Prostate gland (tissue), 2 donors: Measurements from ENCODE around the gene PRR5. TPM values are rescaled to one million over a fixed set of nuclear protein-coding genes. Genes with fewer than 3 reads are reported as not detected.

ENCODE experiments used
- DNase-seq: peaks from one replicate; pipeline ENCODE4 v3.0.0-alpha.2; 2019; ENCODE audit warnings: low spot score
- H3K27ac ChIP-seq, 2 donors: fragments of 200-600 bp; sonication (generic); 2 replicates each; pipeline ENCODE4 v1.5.1; 2017 to 2019
- H3K27me3 ChIP-seq: fragments of 200-600 bp; sonication (generic); replicated peaks from 2 replicates; pipeline ENCODE4 v1.5.1; 2019; ENCODE audit not compliant: insufficient read depth
- H3K36me3 ChIP-seq, 2 donors: fragments of 200-600 bp; sonication (generic); 1 replicate in 1 of 2; 2 replicates in 1 of 2; pipeline versions ENCODE4 v1.5.1 to v1.8.1; 2017 to 2019
- H3K4me1 ChIP-seq: fragments of 200-600 bp; sonication (generic); replicated peaks from 2 replicates; pipeline ENCODE4 v1.5.1; 2019
- H3K4me3 ChIP-seq, 2 donors: fragments of 200-600 bp; sonication (generic); 2 replicates each; pipeline ENCODE4 v1.5.1; 2017 to 2019
- H3K9me3 ChIP-seq: fragments of 200-600 bp; sonication (generic); 2 replicates; pipeline ENCODE4 v1.5.1; 2017
- CTCF ChIP-seq, 4 experiments: fragments of 200-600 bp in 2 of 4; fragments of 450-650 bp in 2 of 4; sonication (generic) in 2 of 4; IDR thresholded peaks; 1 replicate in 3 of 4; 2 replicates in 1 of 4; pipeline ENCODE4 v1.5.1; 2016 to 2019; ENCODE audit warnings: antibody characterized with exemption in 4 of 4, mild to moderate bottlenecking in 2 of 4, moderate library complexity in 2 of 4
- POLR2A ChIP-seq: fragments of 450-650 bp; IDR thresholded peaks from one replicate; pipeline ENCODE4 v1.6.1; 2016; ENCODE audit warnings: antibody characterized with exemption, mild to moderate bottlenecking
- POLR2AphosphoS5 ChIP-seq: sonication (generic); formaldehyde crosslinking; IDR thresholded peaks from one replicate; pipeline ENCODE4 v1.6.1; 2017; ENCODE audit warnings: antibody characterized with exemption
- WGBS: methylation state at CpG from one replicate; pipeline ENCODE4 v1.1.5; 2018; 5-methylcytosine and 5-hydroxymethylcytosine counted together
- intact Hi-C: fragments of 100-400 bp; cut with DNase I; formaldehyde crosslinking; loops from one replicate; pipeline ENCODE4 v1.14.2; 2022
- total RNA-seq, 2 donors: library from RNA; depleted of rRNA; stranded (reverse); fragments of >200 nt; gene quantifications; one replicate each; pipeline ENCODE4 v1.1.0, GENCODE V29; 2016

PRR5 gene
- total RNA-seq, 2 donors from 2014 or later: 47.8 to 56.5 TPM

GRCh38 chr22:44703255-44703870, 1.4 kb downstream of the PRR5 start:
- peak overlapping the region; percentile 55 to 63 for H3K4me3 ChIP-seq
- DNase-seq: no peak
- no peak overlapping the region for H3K27ac ChIP-seq
- H3K9me3 ChIP-seq: no peaks in the 10 kb centered on the region
- no peaks in the 10 kb centered on the region for H3K36me3 ChIP-seq
- TF ChIP-seq POLR2AphosphoS5 (no peak), POLR2A (no peak), CTCF (IDR thresholded peaks at IDR 0.05) (no peak)
- 42% methylated on average over 23 of the region's 23 CpGs for WGBS
- H3K4me1 ChIP-seq: peaks cover 11% of the 10 kb centered on the region
- intact Hi-C loops: no loop called here
- H3K27me3 ChIP-seq: no peaks in the 10 kb centered on the region

GRCh38 chr22:44704159-44705021, 2.4 kb downstream of the PRR5 start:
- H3K36me3 ChIP-seq: no peaks in the 10 kb centered on the region
- no peak overlapping the region for H3K27ac ChIP-seq
- no peaks in the 10 kb centered on the region for H3K9me3 ChIP-seq
- H3K4me1 ChIP-seq: peaks cover under 1% of the 10 kb centered on the region
- H3K4me3 ChIP-seq: no peak overlapping the region
- intact Hi-C loops: no loop called here
- WGBS: 93% methylated on average over 13 of the region's 16 CpGs
- TF ChIP-seq CTCF (IDR thresholded peaks at IDR 0.05) (no peak), POLR2A (no peak), POLR2AphosphoS5 (no peak)
- DNase-seq: no peak
- H3K27me3 ChIP-seq: no peaks in the 10 kb centered on the region

- TF ChIP-seq POLR2AphosphoS5 (no peak), CTCF (IDR thresholded peaks at IDR 0.05) (no peak), POLR2A (no peak)
- H3K27me3 ChIP-seq: no peaks in the 10 kb centered on the region
- no peak overlapping the region for H3K27ac ChIP-seq
- no peak overlapping the region for H3K4me3 ChIP-seq
- no peak for DNase-seq
- H3K36me3 ChIP-seq: no peaks in the 10 kb centered on the region
- intact Hi-C loops: no loop called here
- no peaks in the 10 kb centered on the region for H3K4me1 ChIP-seq
- 94% methylated on average over 4 of the region's 4 CpGs for WGBS
- no peaks in the 10 kb centered on the region for H3K9me3 ChIP-seq
Observed at GRCh38 chr22:44705022-44705297, 3.0 kb downstream of the PRR5 start.

- Histone ChIP-seq H3K9me3 (no peaks in the 10 kb centered on the region), H3K4me3 (no peak overlapping the region), H3K27ac (no peak overlapping the region), H3K4me1 (no peaks in the 10 kb centered on the region), H3K27me3 (no peaks in the 10 kb centered on the region), H3K36me3 (no peaks in the 10 kb centered on the region)
- TF ChIP-seq POLR2A (no peak), CTCF (IDR thresholded peaks at IDR 0.05) (no peak), POLR2AphosphoS5 (no peak)
- 78% methylated on average over 7 of the region's 8 CpGs for WGBS
- intact Hi-C loops: no loop called here
- no peak for DNase-seq
Observed at GRCh38 chr22:44706488-44706887, 4.5 kb downstream of the PRR5 start.

- 94% methylated on average over 4 of the region's 10 CpGs for WGBS
- intact Hi-C loops: no loop called here
- Histone ChIP-seq H3K4me3 (no peak overlapping the region), H3K27me3 (no peaks in the 10 kb centered on the region), H3K27ac (no peak overlapping the region), H3K36me3 (no peaks in the 10 kb centered on the region), H3K9me3 (no peaks in the 10 kb centered on the region), H3K4me1 (no peaks in the 10 kb centered on the region)
- TF ChIP-seq POLR2A (no peak), CTCF (IDR thresholded peaks at IDR 0.05) (no peak), POLR2AphosphoS5 (no peak)
- no peak for DNase-seq
Observed at GRCh38 chr22:44707178-44707577, 5.2 kb downstream of the PRR5 start.
